PFSK-1 (cell line): ENCODE data around the gene MGAT2.

Experiments used
- FOXP2 ChIP-seq: optimal IDR thresholded peaks from 2 replicates; pipeline ENCODE3; 2011; ENCODE audit warnings: borderline replicate concordance, control low read depth, inconsistent platforms; ENCODE audit not compliant: insufficient read depth; ENCODE audit errors: extremely low read length, extremely low read depth
- POLR2AphosphoS5 ChIP-seq: IDR thresholded peaks from 2 replicates; pipeline ENCODE4 v1.6.1; 2012; ENCODE audit warnings: low read depth, mild to moderate bottlenecking, control low read depth, low read length, moderate library complexity
- SIN3A ChIP-seq: IDR thresholded peaks from 2 replicates; pipeline ENCODE4 v1.6.1; 2012; ENCODE audit warnings: mild to moderate bottlenecking, low read length, moderate library complexity, borderline replicate concordance; ENCODE audit not compliant: insufficient read depth
- TAF1 ChIP-seq: IDR thresholded peaks from 2 replicates; pipeline ENCODE4 v1.6.1; 2012; ENCODE audit warnings: low read length, control low read depth, borderline replicate concordance; ENCODE audit not compliant: insufficient read depth
- TF ChIP-seq, protein P1 (sequence below), 2 experiments: IDR thresholded peaks; 2 replicates each; pipeline versions ENCODE4 v1.6.1 to v1.8.0; 2011 to 2012; ENCODE audit warnings: low read depth in 2 of 2, low read length in 2 of 2, control low read depth in 1 of 2, inconsistent platforms in 1 of 2, mild to moderate bottlenecking in 1 of 2, moderate library complexity in 1 of 2; ENCODE audit not compliant: insufficient read depth in 1 of 2

MGAT2 gene

DNA sequence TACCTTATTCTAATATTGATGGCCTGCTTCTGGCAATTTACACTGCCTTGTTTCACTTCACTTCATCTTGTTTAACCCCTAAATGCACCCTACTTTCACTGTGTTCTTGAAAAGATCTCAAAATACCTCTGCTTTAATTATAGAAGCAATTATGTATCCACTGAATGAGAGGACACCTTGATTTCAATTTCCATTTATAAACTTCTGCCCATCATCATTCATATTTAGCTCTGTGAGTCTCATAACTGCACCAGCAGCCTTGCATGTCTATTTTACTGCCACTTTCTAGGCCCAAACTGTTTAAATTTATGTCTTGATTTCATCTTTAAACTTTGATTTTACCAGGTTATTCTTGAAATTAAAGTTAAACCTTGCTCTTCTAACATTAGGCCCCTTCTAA lies 21.6 kb downstream of the MGAT2 start:
- TF ChIP-seq POLR2AphosphoS5 (no peak), SIN3A (no peak), TAF1 (no peak), FOXP2 (no peak)
- TF ChIP-seq, protein P1, sequence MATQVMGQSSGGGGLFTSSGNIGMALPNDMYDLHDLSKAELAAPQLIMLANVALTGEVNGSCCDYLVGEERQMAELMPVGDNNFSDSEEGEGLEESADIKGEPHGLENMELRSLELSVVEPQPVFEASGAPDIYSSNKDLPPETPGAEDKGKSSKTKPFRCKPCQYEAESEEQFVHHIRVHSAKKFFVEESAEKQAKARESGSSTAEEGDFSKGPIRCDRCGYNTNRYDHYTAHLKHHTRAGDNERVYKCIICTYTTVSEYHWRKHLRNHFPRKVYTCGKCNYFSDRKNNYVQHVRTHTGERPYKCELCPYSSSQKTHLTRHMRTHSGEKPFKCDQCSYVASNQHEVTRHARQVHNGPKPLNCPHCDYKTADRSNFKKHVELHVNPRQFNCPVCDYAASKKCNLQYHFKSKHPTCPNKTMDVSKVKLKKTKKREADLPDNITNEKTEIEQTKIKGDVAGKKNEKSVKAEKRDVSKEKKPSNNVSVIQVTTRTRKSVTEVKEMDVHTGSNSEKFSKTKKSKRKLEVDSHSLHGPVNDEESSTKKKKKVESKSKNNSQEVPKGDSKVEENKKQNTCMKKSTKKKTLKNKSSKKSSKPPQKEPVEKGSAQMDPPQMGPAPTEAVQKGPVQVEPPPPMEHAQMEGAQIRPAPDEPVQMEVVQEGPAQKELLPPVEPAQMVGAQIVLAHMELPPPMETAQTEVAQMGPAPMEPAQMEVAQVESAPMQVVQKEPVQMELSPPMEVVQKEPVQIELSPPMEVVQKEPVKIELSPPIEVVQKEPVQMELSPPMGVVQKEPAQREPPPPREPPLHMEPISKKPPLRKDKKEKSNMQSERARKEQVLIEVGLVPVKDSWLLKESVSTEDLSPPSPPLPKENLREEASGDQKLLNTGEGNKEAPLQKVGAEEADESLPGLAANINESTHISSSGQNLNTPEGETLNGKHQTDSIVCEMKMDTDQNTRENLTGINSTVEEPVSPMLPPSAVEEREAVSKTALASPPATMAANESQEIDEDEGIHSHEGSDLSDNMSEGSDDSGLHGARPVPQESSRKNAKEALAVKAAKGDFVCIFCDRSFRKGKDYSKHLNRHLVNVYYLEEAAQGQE (IDR thresholded peaks at IDR 0.05; ENCODE audit: insufficient read depth in 1 of 2, low read depth in 2 of 2, low read length in 2 of 2) = no peak

DNA sequence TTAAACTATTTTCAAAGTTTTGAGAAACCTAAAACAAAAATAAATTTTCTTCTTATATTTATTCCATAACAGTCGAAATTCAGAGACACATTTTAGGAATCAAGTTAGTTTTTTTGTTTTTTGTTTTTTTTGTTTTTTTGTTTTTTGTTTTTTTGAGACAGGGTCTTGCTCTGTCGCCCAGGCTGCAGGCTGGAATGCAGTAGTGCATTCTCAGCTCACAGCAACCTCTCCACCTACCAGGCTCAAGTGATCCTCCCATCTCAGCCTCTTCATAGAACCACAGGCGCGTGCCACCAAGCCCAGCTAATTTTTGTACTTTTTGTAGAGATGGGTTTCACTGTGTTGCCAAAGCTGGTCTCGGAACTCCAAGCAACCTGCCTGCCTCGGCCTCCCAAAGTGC lies 32.9 kb downstream of the MGAT2 start:
- TF ChIP-seq SIN3A (no peak), FOXP2 (no peak), POLR2AphosphoS5 (no peak), TAF1 (no peak)
- TF ChIP-seq, protein P1 (IDR thresholded peaks at IDR 0.05; ENCODE audit: insufficient read depth in 1 of 2, low read depth in 2 of 2, low read length in 2 of 2) = no peak

DNA sequence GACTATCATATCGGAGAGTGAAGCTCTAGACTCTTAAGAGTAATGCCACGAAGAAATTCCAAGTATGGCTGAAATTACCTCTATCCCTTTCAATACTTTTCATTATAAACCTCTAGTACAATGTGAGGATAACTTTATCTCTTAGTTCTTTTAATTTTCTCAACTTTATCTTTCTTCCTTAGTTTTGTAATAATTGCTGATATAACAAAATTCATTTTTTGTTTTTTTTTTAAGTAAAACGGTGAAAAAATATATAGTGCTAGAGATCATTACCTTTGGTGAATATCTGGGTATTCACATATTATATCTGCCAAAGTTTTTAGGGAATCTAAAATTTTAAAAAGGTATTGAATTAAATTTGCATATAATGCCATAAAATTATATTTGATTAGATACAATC lies 33.9 kb downstream of the MGAT2 start:
- TF ChIP-seq FOXP2 (no peak), POLR2AphosphoS5 (no peak), TAF1 (no peak), SIN3A (no peak)
- TF ChIP-seq, protein P1 (IDR thresholded peaks at IDR 0.05; ENCODE audit: insufficient read depth in 1 of 2, low read depth in 2 of 2, low read length in 2 of 2) = no peak

DNA sequence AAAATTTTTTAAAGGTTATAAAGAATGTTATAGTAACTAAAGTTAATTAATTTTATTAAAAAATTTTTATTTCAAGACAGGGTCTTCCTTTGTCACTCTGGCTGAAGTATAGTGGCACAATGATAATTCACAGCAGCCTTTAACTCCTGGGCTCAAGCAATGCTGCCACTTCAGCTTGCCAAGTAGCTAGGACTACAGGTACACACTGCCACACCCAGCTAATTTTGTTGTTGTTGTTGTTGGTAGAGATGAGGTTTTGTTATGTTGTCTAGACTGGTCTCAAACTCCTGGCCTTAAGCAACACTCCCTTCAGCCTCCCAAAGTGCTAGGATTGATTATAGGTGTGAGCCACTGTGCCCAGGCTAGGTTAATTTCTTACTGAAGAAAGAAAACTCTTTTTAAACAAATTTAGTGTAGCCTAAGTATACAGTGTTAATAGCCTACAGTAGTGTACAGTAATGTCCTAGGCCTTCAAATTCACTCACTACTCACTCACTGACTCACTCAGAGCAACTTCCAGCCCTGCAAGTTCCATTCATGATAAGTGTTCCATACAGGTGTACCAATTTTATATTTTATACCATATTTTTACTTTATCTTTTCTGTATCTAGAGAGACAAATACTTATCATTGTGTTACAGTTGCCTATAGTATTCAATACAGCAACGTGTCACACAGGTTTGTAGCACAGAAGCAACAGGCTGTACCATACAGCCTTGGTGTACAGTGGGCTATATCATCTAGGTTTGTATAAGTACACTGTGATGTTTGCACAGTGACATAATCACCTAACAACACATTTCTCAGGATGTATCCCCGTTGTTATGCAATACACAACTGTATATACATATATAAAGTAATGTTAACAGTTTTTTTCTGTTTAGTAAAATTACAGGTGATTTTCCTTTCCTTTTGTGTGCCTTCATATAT lies 39.2 kb downstream of the MGAT2 start:
- TF ChIP-seq TAF1 = no peak
- no peak for TF ChIP-seq FOXP2
- TF ChIP-seq, protein P1 (IDR thresholded peaks at IDR 0.05; ENCODE audit: insufficient read depth in 1 of 2, low read depth in 2 of 2, low read length in 2 of 2) = no peak
